NCI-H446 (cell line): ENCODE measurements around the gene EMILIN3.

ENCODE experiments used
- DNase-seq, 2 experiments: peaks; one replicate each; lab custom pipeline; 2025; lab: John Stamatoyannopoulos, UW

EMILIN3 gene

DNA sequence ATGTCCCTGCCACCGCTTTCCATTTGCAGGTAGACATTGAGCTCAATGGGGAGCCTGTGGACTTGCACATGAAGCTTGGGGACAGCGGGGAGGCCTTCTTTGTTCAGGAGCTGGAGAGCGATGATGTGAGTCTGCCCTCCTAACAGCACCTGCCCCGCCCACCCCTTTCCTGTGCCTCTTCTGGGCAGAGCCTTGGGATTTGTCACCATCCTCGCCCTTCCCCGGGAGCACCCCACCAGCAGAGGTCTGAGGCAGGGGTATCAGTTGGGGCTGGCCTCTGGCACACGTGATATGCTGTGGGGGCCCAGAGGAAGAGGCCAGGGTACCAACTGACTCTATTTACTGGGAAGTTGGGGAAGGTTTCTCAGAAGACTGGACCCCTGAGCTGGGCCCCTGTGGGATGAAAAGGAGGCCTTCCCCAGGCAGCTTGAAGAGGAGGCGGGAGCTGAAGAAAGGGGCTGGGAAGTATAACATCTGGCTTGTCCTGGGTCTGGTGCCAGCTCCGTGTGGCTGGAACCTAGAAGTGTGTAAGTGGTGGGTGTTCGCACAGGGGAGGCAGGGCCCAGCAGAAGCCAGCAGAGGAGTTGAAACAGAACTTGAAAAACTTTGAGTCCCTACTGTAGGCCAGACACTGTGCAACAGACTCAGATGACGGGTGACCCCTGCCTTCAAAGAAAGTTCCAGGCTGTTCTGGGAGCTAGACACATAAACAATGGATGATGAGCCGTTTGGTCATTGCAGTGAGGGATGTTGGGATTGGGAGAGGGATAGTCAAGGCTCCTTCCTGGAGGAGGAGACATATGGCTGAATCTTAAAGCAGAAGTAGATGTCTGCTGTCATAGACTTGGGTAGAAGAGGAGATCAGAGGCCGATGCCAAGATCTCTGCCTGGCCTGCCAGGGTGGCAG lies 18.8 kb downstream of the EMILIN3 start:
- DNase-seq: no peak

DNA sequence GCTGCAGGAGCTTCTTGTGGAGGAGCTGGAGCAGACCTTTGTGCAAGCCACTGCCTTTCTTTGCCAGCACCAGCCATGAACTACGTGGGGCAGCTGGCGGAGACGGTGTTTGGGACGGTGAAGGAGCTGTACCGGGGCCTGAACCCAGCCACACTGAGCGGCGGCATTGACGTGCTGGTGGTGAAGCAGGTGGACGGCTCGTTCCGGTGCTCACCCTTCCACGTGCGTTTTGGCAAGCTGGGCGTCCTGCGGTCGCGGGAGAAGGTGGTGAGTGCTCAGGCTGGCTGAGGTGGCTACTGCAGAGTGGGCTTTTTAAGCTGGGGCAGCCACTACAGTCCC lies 20.9 kb downstream of the EMILIN3 start:
- no peak for DNase-seq

DNA sequence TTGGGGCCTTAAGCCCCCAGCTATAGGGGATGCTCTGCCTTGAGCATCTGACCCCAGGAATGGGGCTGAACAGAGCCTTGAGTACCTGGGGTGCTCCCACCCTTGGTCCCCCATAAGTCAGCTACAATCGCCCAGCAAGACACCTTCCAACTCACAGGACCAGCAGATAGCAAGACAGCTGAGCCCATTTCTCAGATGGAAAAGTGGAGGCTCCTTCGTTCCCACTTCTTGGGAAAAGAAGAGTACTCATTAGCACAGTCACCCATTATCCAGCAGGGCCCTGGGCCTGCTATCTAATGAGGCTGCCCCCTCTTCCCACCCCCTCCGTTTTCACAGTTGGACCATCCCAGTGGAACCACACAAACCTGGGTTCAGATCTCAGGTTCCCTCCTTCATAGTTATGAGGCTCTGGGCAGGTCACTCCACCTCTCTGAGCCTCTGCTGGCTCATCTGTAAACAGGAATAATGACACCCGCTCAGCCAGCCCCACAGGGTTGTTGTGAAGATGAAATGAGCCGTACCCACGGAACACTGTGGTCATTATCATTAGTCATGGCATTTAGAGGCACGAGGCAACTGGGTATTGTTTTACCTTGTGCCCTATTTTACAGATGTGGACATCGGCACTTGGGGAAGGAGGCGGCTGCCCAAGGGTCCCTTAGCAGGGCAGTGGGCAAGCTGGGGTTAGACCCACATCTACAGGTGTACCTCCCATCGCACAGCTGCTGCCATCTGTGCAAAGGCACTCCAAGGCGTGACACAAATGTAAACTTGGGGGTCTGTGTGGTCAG lies 21.5 kb downstream of the EMILIN3 start:
- no peak for DNase-seq

DNA sequence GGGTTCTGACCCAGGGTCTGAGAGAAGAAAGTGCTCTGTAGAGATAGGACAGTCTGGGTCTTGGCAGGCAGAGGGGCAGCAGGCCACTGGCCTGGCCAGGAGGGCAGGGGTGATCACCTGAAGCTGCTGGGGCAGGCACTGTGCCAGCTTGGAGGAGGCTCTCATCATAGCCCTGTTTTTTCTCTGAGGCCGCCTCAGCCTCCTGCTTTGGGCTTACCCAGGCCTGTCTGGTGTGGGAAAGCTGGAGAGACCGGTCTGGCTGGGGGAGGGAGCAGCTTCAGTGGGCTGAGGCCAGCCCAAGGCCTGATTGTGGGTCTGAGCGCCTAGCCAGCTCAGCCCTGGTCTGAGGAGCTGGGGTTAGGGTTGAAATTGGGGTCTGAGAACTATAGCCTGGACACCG lies 22.1 kb downstream of the EMILIN3 start:
- no peak for DNase-seq

DNA sequence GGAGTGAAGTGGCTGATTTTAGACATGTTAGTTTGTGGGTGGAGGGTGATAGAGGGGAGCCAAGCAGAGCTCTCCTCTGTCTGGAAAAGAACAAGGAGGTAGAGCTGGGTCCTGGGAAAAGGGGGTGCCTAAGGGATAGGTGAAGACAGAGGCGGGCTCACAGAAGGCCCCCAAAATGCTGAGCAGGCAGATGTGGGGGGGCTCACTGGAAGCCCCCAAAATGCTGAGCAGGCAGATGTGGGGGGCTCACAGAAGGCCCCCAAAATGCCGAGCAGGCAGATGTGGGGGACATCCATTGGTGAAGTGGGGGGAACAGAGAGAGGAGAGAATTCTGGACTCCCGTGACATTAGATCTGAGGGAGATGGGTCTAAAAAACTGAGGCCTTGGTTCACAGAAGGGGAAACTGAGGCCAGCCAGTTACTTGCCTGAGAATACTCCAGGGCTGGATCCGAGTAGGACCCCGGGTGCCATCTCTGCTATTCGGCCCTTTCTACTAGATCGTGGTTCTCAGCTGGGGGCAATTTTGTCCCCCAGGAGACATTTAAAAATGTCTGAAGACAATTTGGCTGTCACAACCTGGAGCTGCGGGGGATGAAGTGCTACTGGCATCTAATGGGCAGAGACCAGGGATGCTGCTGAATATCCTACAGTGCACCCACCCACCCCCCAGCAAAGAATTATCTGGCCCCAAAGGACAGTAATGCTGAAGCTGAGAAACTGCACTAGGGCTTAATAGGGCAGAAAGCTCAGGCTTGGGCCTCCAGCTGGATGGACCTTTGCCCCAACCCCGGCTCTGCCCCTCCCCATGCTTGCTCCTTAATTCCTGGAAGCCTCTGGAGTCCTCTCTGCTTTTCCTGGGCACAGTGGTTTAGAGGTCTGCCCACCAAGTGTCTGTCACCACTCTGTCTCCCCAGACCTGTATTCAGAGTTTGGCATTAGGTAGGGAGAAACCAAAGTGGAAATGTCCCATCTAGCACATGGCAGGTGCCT lies 23.8 kb downstream of the EMILIN3 start:
- DNase-seq: no peak

DNA sequence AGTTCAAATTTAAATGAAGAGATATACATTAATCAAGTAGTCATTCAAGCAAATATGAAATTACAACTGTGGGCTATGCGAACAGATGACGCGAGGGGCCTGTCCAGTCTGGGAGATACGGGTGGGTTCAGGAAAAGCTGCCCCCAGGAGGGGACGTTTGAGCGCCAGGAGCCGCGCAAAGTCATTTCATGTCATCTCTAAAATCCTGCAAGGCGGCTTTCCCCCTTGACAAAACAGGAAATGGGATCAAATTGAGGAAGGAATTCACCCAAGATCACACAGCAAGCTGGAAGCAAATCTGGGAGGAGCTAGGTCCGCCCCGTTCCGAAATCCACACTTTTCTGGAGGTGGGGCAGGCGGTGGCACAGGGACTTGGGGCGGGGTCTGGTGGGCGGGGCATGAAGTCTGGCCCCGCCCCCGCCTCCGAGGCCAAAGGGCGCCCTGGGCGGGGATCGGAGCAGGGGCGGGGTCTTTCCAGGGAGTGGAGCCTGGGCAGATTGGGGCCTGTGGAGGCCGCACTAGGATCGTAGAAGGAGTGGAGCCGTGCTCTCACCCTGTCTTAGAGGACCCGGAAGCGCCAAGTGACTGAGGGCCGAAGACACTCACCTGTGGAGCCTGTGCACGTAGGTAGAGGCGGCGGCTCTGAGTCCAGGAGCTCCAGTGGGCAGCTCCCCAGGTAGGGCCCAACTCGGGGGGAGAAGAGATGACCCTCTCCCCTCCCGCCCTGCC lies 26.1 kb downstream of the EMILIN3 start, which contains the start of gene LPIN3:
TSS of gene LPIN3 (plus strand) at position 495 of the 729 bp plus-strand sequence. CDS start 4,983 bp downstream, outside the sequence.
- DNase-seq: peak in 1 of 2 experiments; percentile 61

DNA sequence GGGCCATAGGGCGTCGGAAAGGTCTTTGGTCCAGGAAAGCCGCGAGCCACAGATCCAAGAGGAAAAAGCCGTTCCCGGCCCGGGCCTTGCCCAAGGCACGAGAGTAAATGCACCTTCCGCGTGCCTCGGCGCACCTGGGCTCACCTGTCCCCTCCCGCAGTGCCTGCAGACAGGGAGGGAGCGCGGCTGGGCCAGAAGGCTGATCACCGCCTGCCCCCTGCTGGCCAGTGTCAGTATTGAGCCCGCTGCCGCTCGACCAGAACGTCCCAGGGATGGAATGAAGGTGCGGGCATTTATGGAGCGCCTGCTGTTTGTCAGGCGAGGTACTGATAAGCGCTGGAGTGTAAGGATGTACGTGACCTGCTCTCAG lies 26.7 kb downstream of the EMILIN3 start:
- DNase-seq: peak in 1 of 2 experiments; percentile 57

DNA sequence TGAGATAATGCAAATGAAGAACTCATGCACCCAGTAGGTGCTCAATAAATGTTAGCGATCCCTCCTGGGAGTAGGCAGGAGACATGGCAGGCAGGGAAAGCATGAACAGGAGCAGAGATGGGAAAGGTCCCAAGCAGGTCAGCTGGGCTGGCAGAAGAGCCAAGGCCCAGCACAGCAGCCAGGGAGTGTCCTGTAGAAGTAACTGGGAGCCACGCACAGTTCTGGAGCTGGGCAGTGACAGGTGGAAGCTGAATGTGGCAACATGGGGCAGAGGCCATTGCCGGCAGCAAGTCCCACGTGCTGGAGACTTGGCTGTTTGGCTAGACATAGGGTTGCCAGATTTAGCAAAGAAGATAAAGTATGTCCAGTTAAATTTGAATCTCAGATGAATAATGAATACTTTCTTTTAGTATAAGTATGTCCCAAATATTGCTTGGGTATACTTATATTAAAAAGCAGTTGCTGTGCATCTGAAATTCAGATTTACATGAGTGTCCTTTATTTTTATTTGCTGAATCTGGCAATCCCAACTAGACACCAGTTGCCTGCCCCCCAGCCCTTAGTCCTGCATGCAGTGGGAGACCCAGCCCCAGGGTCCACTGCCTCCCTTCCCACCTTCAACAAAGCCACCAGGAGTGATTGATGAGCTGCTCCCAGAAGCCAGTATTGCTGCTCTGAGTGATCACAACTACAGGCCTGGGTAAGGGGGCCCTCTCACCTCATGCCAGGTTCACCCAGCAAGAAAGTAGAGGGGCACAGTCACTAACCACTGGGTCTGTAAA lies 29.7 kb downstream of the EMILIN3 start:
- no peak for DNase-seq

DNA sequence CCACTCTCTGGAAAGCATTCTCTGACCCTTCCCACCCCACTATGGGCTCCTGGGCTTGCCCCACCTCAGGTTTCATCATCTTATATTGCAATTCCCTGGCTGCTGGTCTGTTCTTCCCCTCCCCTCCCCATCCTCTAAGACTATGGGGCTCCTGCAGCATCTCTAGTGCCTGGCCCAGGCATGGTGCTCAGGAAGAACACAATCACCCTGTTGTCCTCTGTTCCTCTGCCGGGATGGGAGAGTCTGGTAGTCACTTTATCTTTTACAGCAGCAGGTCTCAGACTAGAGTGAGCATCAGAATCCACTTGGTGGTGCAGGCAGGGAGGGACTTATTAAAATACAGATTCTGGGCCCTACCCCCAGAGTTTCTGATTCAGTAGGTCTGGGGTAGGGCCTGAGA lies 31.0 kb downstream of the EMILIN3 start:
- DNase-seq: no peak

DNA sequence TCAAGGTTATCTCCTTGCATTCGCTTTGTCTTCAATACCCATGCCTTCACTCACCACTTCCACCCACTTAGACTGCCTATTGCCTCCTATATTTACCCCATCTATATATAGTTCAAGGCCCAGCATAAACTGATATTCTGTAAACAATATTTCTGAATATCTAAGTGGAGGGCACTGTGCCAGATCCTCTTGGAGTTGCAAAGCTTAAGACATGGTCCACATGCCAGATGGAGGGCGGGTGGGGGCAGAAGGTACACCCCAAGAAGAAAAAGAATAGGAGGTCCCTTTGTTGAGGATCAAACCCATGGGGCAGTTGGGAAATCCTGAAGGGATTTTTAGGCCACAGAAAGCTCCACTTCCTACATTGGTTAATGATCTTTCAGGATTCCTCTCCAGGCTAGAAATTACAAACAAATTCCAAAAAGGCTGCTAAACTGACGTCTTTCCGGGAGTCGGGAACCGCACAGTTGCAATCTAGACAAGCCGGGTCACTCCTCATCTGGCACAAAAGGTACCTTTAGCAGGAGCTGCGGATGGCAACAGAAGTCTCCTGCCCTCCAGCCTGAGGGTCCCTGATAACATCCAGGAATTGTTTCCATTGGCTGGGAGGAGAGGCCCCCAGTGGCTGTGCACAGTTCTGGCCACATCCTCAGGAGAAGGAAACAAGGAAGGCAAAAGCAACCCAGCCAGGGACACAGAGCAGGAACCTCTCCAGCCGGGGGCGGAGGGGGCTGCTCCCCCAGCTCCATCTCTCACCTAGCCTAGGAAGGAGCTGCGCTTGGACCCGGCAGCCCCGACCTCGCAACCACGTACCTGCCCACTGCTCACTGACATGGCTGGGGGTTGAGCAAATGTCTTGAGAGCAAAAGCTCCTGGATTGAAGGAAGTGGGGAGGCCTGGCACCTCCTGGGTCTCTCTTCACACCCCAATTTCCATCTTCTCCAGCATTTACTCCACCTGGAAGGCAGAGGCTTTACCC lies 31.9 kb downstream of the EMILIN3 start:
- DNase-seq: no peak

DNA sequence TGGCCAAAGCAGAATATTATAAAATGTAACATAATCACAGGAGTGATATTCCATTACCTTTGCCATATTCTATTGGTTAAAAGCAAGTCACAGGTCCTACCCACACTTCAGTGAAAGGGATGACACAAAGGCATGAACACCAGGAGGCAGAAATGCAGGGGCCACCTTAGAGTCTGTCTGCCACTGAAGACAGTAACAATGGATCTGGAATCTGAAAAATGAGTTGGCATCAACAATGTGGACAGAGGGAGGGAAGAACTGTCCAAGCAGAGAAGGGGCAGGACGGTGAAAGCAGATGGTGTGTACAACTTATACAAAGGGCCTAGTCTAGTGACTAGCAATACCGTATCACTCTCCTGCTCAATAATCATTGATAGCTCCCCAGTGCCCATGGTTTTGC lies 32.6 kb downstream of the EMILIN3 start:
- DNase-seq: no peak

DNA sequence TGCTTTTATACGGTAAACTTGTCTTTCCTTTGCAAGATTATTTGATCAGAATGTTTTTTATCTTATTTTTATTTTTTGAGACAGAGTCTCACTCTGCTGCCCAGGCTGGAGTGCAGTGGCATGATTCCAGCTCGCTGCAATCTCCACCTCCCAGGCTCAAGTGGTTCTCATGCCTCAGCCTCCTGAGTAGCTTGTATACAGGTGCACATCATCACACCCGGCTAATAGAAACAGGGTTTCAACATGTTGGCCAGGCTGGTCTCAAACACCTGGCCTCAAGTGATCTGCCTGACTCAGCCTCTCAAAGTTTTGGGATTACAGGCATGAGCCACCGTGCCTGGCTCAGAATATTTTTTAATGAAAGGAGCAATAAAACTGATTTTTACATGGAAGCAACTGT lies 34.9 kb downstream of the EMILIN3 start:
- DNase-seq: no peak

DNA sequence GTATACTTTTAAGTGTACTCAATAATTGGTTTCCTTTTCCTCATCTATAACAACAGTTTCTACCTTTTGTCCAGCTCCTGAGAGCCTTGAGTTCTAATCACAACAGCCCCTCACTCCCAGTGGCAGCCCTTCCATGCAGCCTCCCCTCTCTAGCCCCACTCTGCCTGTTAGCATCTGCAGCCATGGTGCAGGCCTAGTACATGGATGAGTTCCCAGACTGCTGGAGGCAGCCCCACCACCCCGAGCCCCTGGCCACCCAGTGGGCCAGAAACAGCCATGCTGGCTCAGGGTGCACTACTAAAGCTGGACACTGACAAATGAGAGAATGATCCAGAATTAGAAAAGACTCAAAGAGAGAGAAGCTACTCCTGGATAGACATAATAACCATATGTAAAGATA lies 35.7 kb downstream of the EMILIN3 start:
- DNase-seq: no peak

DNA sequence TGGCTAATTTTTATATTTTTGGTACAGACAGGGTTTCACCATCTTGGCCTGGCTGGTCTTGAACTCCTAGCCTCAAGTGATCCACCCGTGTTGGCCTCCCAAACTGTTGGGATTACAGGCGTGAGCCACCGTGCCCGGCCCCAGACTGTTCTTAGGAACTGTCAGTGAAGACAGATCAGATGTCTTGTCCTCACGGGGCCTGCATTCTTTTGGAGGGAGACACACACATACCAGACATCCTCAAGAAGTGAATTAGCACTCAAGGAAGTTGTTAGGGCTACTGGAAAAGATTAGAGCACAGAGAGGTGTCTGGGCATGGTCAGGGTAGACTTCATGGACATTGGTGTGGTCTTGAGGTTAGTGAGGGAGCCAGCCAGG lies 36.3 kb downstream of the EMILIN3 start:
- DNase-seq: no peak

DNA sequence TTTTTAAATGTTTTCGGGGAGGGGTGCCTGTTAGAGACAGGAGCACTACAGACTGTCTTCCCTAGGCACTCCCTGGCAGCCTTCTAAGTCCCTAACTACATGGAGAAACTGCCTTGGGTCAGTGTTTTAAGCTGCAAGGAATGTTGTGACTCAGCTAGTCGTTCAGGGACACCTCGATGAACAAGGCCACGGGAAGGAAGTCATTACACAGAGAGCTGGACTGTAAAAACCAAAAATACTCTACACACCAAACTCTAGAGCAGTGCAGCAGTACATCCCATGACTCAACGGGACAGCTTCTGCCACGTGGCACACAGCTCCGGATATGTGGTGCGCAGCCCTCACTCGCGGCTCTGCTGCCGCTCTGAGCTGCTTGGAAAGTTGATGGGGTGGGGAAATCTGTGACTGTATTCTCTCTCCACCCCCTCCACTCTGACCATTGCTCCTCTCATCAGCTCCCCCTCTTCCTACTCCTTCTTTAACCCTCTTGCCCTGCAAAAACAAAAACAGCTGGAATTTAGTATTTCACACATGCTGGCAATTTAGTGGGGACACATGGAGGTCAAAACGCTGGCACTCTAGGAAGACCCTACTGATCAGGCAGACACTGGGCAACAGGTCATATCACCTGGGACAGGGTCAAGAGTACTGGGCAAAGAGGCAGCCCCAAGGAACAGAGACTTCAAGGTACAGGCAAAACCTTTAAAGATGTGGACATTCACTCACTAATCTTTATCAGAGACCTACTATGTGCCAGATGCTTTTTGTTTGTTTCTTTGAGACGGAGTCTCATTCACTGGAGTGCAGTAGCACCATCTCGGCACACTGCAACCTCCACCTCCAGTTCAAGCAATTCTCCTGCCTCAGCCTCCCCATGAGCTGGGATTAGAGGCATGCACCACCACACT lies 36.9 kb downstream of the EMILIN3 start:
- no peak for DNase-seq

DNA sequence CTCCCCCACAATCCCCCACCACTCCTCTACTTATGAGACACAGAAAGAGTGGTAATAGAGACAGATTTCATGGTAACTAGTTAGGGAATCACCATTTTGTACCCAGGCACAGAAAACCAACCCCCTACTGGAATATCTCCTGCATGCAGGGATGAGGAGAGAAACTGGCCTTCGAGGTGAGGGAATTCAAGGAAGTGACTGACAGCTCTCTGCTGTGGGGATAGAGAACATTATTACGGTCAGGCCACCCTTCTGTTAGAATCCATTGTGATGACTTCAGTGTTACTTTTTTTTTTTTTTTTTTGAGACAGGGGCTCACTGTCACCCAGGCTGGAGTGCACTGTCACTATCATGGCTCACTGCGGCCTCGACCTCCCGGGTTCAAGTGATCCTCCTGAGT lies 39.4 kb downstream of the EMILIN3 start:
- no peak for DNase-seq

DNA sequence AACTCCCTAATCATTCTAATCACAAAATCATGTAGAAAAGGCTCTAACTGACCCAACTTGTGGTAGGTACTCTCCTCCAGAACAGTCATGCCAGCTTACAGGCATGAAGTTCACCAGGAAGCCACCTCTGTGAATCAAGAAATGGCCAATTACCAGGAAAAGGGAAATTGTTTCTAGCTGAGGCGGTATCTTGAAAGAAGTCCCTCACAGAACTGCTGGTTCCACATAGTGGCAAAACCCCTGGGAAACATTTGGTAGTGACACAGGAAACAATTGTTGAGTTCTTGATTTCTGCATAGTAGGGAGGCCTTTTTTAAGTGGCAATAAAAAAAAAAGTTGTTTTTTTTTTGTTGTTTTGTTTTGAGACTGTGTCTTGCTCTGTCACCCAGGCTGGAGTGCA lies 45.6 kb downstream of the EMILIN3 start:
- no peak for DNase-seq

DNA sequence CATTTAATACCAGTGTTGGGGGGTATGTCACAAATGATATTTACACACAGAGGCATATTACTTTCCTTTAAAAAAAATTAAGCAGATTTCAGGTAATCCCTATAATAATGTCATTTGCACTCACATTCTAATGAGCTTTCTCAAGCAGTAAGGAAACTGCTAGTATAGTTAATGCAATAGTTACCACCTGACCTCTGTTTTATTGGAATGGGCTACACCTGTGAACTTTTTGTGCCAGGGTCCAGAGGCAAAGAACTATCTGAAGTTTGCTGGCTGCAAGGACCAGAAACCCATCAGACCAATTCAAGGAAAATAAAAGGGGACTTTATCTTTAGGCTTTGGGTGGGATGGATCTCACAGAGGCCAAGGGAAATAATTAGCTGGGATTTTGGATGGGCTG lies 46.2 kb downstream of the EMILIN3 start:
- DNase-seq: no peak
